ENCODE data around the gene ZAP70.

GRCh38 chr2:97740590-97741182, 27.3 kb downstream of the ZAP70 start:
- TF ChIP-seq, protein P1, sequence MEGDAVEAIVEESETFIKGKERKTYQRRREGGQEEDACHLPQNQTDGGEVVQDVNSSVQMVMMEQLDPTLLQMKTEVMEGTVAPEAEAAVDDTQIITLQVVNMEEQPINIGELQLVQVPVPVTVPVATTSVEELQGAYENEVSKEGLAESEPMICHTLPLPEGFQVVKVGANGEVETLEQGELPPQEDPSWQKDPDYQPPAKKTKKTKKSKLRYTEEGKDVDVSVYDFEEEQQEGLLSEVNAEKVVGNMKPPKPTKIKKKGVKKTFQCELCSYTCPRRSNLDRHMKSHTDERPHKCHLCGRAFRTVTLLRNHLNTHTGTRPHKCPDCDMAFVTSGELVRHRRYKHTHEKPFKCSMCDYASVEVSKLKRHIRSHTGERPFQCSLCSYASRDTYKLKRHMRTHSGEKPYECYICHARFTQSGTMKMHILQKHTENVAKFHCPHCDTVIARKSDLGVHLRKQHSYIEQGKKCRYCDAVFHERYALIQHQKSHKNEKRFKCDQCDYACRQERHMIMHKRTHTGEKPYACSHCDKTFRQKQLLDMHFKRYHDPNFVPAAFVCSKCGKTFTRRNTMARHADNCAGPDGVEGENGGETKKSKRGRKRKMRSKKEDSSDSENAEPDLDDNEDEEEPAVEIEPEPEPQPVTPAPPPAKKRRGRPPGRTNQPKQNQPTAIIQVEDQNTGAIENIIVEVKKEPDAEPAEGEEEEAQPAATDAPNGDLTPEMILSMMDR (IDR thresholded peaks at IDR 0.05): peak; percentile 95
- TF ChIP-seq ZFX (IDR thresholded peaks at IDR 0.05; ENCODE audit: borderline replicate concordance): no peak

Measured in 22Rv1 (cell line).